LHCN-M2 (cell line): ENCODE results near the gene OR4D1. TPM values are rescaled to one million over a fixed set of nuclear protein-coding genes. Genes with fewer than 3 reads are reported as not detected.

Source experiments
- DNase-seq: peaks from one replicate; pipeline ENCODE4 v3.0.0-alpha.2; 2012; ENCODE audit warnings: low read depth
- total RNA-seq: library from RNA; depleted of rRNA; stranded (reverse); fragments of >200 nt; gene quantifications from 2 replicates; pipeline ENCODE4 v1.2.3, GENCODE V29; 2014; rRNA removed

The OR4D1 gene
- total RNA-seq, 1 experiment from 2014 or later, result not detected

GRCh38 chr17:58193641-58194255 is 45.6 kb downstream of the OR4D1 start:
- no peak for DNase-seq

- DNase-seq, result no peak
Measured at GRCh38 chr17:58195518-58196123, 47.4 kb downstream of the OR4D1 start.

GRCh38 chr17:58196610-58197009 is 48.4 kb downstream of the OR4D1 start:
- DNase-seq, result no peak

DNA sequence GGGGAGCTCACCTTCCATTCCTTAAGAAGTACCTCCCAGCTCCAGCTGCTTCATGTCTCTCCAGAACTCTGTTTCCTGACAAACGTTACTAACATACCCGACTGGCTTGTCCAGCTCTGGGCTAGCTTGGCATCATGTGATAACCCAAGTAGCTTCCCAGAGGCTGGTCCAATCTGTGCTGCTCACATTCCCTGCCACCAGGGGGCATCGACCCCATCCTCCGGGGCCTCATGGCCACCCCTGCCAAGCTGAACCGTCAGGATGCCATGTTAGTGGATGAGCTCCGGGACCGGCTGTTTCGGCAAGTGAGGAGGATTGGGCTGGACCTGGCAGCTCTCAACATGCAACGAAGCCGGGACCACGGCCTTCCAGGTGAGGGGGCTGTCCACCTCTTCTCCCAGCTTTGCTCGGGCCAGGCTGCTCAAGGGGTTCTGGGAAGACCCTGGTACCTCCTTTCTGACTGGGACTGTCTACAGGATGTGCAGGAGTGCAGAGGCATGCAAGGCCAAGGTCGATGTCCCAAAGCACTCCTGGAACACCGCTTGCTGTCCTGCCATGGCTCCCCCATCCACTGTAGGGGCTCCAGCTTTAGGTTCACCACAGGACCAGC is 51.9 kb downstream of the OR4D1 start:
- peak; percentile 57 for DNase-seq

- no peak for DNase-seq
Measured at GRCh38 chr17:58202859-58203258, 54.7 kb downstream of the OR4D1 start.

DNA sequence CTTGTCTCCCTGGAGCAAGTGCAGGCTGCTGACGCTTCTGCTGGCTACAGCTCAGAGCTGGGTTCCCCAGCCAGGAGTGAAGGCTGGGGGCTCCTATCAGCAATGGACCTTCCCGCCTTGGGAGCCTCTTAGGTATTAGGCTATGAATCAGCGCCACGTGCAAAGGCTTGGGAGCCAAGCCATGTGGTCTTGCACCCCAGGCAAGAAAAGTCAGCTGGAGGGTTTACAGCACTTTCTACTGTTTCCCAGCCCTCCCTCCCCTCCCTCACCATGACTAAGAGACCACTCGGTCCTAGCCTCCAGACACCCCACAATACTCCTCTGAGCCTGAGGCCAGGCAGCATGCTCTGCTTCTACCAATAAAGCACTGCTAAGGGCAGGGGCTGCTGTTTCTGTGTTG is 56.6 kb downstream of the OR4D1 start:
- no peak for DNase-seq

DNA sequence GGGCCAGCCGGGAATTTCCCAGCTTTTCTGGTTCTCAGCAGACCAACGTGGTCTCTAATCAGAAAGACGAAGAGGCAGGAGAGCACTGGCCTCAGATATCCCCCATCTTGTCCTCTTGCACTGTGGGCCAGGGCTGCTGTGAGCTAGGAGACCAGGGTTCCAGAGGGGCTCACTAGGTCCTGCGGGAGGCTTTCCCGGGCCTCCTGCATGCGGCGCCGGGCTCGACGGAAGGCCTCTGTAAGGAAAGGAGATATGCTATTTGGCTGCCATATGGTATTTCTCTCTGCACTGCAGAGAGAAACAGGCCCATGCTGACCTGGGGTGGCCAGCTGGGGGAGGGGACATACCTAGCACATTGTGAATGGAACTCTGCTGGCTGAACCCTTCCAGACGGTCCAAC is 57.8 kb downstream of the OR4D1 start:
- no peak for DNase-seq

- no peak for DNase-seq
Measured at GRCh38 chr17:58207451-58207850, 59.3 kb downstream of the OR4D1 start.

DNA sequence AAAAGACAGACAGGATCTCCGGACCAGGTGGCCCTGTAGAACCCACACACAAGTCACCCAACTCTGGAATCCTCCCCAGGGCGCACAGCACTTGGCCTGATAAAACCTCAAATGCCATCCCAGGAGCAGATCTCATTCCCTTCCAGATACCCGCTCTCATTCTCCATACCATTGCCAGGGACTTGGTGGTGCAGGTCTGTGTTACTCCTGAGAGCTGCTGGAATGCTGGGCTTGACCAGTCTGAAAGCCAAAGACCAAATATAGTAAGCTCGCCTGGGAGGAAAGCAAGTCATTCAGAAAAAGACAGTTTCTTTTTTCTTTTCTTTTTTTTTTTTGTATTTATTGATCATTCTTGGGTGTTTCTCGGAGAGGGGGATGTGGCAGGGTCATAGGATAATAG is 60.2 kb downstream of the OR4D1 start:
- no peak for DNase-seq

Other genes with a start within 250 kb of the OR4D1 start
- gene CUEDC1, start 193.0 kb upstream of the OR4D1 start, total RNA-seq, result 22.9 and 29.6 TPM in 2 replicates
- 60.3 and 65.2 TPM in 2 replicates for gene VEZF1, start 160.1 kb upstream of the OR4D1 start, total RNA-seq
- 373 and 386 TPM in 2 replicates for gene SRSF1, start 141.1 kb upstream of the OR4D1 start, total RNA-seq
- gene DYNLL2, start 65.0 kb upstream of the OR4D1 start, total RNA-seq, result 9.6 and 11.8 TPM in 2 replicates
- gene OR4D2, start 18.6 kb downstream of the OR4D1 start, total RNA-seq, result not detected in 2 replicates
- gene EPX, start 44.3 kb downstream of the OR4D1 start, total RNA-seq, result not detected in 2 replicates
- gene MKS1, start 70.9 kb downstream of the OR4D1 start, total RNA-seq, result 13.8 and 15.5 TPM in 2 replicates
- not detected in 2 replicates for gene LPO, start 90.2 kb downstream of the OR4D1 start, total RNA-seq
- not detected in 2 replicates for gene MPO, start 132.6 kb downstream of the OR4D1 start, total RNA-seq
- 0.06 and 0.11 TPM in 2 replicates for gene TSPOAP1, start 180.4 kb downstream of the OR4D1 start, total RNA-seq
- 46.0 and 65.7 TPM in 2 replicates for gene SUPT4H1, start 203.8 kb downstream of the OR4D1 start, total RNA-seq